BLaER1 (cell line): ENCODE measurements around the gene PGA5.
"Not testable (repeated sequence)": the region's sequence is repeated elsewhere in the genome, so short reads cannot be mapped to it uniquely, and the experiment has no call there.

Experiments used
- H3K27ac ChIP-seq: shearing (Covaris generic); formaldehyde crosslinking; 2 replicates; pipeline ENCODE4 v1.8.1; 2022
- H3K27me3 ChIP-seq: shearing (Covaris generic); formaldehyde crosslinking; 2 replicates; pipeline ENCODE4 v1.8.1; 2022
- H3K36me3 ChIP-seq: shearing (Covaris generic); formaldehyde crosslinking; 2 replicates; pipeline ENCODE4 v1.8.1; 2022
- H3K4me1 ChIP-seq: shearing (Covaris generic); formaldehyde crosslinking; 2 replicates; pipeline ENCODE4 v1.8.1; 2022
- H3K4me2 ChIP-seq: shearing (Covaris generic); formaldehyde crosslinking; 2 replicates; pipeline ENCODE4 v1.8.1; 2022
- H3K4me3 ChIP-seq: shearing (Covaris generic); formaldehyde crosslinking; 2 replicates; pipeline ENCODE4 v1.8.1; 2022
- H3K9ac ChIP-seq: shearing (Covaris generic); formaldehyde crosslinking; 2 replicates; pipeline ENCODE4 v1.8.1; 2022
- H3K9me3 ChIP-seq: shearing (Covaris generic); formaldehyde crosslinking; 2 replicates; pipeline ENCODE4 v1.8.1; 2022
- H4K20me1 ChIP-seq: shearing (Covaris generic); formaldehyde crosslinking; 2 replicates; pipeline ENCODE4 v1.8.1; 2022

PGA5 gene

GRCh38 chr11:61211327-61211952 lies 29.5 kb upstream of the PGA5 start:
- not testable (repeated sequence) for H3K27me3 ChIP-seq, H3K36me3 ChIP-seq, H4K20me1 ChIP-seq, H3K9me3 ChIP-seq, H3K4me1 ChIP-seq, H3K4me3 ChIP-seq, H3K27ac ChIP-seq, H3K9ac ChIP-seq
- 0 out of 2 replicates have a peak overlapping the region, but pooled peaks have one; percentile 30 for H3K4me2 ChIP-seq

DNA sequence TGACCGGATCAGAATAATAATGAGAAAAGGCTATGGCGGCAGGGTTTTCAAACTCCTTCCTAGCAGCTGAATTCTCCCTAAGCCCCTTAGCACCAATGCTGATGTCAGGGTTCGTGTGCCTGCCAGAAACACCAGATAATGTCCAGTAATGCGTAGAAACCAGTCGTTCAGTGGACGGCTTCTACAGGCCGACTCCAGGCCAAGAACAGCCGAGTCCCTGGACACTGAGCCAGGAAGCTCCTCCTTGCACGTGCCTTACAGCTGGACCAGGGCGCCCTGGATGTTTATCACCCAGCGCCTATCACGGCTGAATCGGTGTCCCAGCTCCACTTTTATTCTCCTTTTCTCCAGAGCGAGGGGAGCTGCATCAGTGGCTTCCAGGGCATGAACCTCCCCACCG lies 28.8 kb upstream of the PGA5 start:
- not testable (repeated sequence) for H3K36me3 ChIP-seq

GRCh38 chr11:61213711-61214324 lies 27.2 kb upstream of the PGA5 start:
- H3K9me3 ChIP-seq, H3K27ac ChIP-seq, H3K4me2 ChIP-seq, H4K20me1 ChIP-seq, H3K27me3 ChIP-seq, H3K9ac ChIP-seq, H3K4me1 ChIP-seq, H3K36me3 ChIP-seq, H3K4me3 ChIP-seq: not testable (repeated sequence)

More for the DNA sequence above, 28.8 kb upstream of the PGA5 start:
- not testable (repeated sequence) for H3K4me3 ChIP-seq, H3K4me2 ChIP-seq, H4K20me1 ChIP-seq, H3K27me3 ChIP-seq, H3K9ac ChIP-seq, H3K4me1 ChIP-seq, H3K9me3 ChIP-seq, H3K27ac ChIP-seq

DNA sequence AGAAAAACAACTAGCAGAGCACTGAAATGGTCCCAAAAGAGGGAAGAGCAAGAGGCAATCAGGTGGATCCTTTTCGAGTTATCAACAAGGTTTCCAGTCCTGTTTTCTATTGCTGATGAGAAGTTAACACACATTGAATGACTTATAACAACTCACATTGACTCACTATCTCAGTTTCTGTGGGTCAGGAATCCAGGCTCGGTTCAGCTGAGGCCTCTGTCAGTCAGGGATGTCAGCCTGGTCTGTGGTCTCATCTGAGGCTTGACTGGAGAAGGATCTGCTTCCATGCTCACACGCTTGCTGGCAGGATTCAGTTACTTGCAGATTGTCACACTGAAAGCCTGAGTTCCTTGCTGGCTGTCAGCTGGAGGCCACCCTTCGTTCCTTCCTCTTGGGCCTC lies 22.7 kb upstream of the PGA5 start:
- not testable (repeated sequence) for H3K9ac ChIP-seq, H3K9me3 ChIP-seq, H3K27me3 ChIP-seq, H3K27ac ChIP-seq, H3K4me1 ChIP-seq, H4K20me1 ChIP-seq, H3K36me3 ChIP-seq, H3K4me3 ChIP-seq, H3K4me2 ChIP-seq

DNA sequence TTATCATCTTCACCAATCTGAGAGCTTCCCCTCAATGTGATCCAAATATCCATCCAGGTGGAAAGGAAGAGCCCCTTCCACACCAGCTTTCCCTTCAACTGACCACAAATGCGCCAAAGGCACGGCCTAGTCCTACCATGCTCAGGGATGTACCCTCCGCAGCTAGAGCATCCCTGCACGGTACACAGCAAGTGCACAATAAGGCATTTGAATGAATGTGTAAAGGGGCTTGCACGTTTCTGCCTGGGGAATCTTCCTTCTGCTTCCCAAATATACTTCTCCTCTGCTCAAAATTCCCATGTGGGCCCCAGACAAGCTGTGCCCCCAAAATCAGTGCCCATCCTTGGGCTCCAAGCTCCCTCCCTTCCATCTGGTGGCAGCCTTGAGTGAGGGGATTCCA lies 22.0 kb upstream of the PGA5 start:
- H3K27me3 ChIP-seq, H3K4me1 ChIP-seq: not testable (repeated sequence)

DNA sequence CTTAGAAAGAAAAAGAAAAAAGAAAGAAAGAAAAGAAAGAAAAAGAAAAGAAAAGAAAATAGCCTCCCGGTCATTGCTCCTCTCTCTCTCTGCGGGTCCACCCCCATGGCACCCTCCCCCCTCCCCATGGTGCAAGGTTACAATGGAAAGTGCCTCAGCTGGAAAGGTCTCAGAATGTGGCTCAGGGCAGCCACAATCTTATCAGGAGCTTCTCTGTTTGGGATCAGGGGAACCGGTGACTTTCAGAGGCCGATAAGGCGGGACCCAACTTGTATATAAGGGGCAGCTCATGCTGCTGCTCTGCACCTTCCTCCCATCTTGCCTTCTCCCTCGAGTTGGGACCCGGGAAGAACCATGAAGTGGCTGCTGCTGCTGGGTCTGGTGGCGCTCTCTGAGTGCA lies 18.9 kb upstream of the PGA5 start, which contains the start of gene PGA4:
TSS of gene PGA4 (plus strand) at position 301 of the 400 bp plus-strand sequence. CDS start at position 355, 54 bp downstream.
- not testable (repeated sequence) for H3K4me3 ChIP-seq, H3K9ac ChIP-seq, H3K9me3 ChIP-seq, H3K27me3 ChIP-seq, H3K4me1 ChIP-seq, H3K4me2 ChIP-seq, H4K20me1 ChIP-seq, H3K36me3 ChIP-seq, H3K27ac ChIP-seq

More for the DNA sequence above, 22.0 kb upstream of the PGA5 start:
- H3K9ac ChIP-seq, H3K9me3 ChIP-seq, H4K20me1 ChIP-seq, H3K4me2 ChIP-seq, H3K4me3 ChIP-seq, H3K27ac ChIP-seq, H3K36me3 ChIP-seq: not testable (repeated sequence)

GRCh38 chr11:61222692-61223091 lies 18.3 kb upstream of the PGA5 start:
- H3K27me3 ChIP-seq, H3K4me1 ChIP-seq, H3K9ac ChIP-seq, H4K20me1 ChIP-seq, H3K4me2 ChIP-seq, H3K27ac ChIP-seq, H3K36me3 ChIP-seq, H3K9me3 ChIP-seq, H3K4me3 ChIP-seq: not testable (repeated sequence)

- not testable (repeated sequence) for H3K27ac ChIP-seq, H3K36me3 ChIP-seq, H3K4me3 ChIP-seq, H3K9me3 ChIP-seq, H3K27me3 ChIP-seq, H3K9ac ChIP-seq, H3K4me2 ChIP-seq, H4K20me1 ChIP-seq, H3K4me1 ChIP-seq
Observed at GRCh38 chr11:61226457-61227137, 14.4 kb upstream of the PGA5 start.

DNA sequence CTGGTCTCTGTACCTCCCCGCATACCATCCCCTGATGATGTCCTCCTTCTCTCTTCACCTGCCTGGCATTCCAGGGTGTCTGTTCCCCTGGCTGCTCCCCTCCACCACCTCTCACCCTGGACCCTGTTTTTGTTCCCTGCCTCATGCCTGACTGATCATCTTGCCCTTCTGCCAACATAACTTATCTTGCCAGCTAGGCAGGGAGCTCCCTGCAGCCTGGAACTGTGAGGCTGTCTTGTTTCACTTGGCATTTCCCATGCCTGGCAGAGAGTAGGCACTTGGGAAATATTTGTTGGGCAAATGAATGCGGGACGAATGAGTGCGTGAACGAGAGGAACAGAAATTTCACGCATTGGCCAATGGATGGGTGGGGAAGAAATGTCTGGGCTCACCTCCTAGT lies 11.5 kb upstream of the PGA5 start:
- H3K27me3 ChIP-seq, H3K9ac ChIP-seq, H4K20me1 ChIP-seq, H3K27ac ChIP-seq, H3K36me3 ChIP-seq, H3K4me2 ChIP-seq, H3K4me3 ChIP-seq, H3K4me1 ChIP-seq, H3K9me3 ChIP-seq: not testable (repeated sequence)

- H3K4me1 ChIP-seq, H4K20me1 ChIP-seq, H3K4me2 ChIP-seq, H3K27me3 ChIP-seq, H3K9me3 ChIP-seq, H3K9ac ChIP-seq, H3K36me3 ChIP-seq, H3K4me3 ChIP-seq, H3K27ac ChIP-seq: not testable (repeated sequence)
Observed at GRCh38 chr11:61231033-61231432, 9.9 kb upstream of the PGA5 start.

GRCh38 chr11:61231585-61231984 lies 9.4 kb upstream of the PGA5 start:
- H3K9ac ChIP-seq, H3K4me2 ChIP-seq, H3K4me1 ChIP-seq, H3K4me3 ChIP-seq, H4K20me1 ChIP-seq, H3K36me3 ChIP-seq, H3K9me3 ChIP-seq, H3K27me3 ChIP-seq, H3K27ac ChIP-seq: not testable (repeated sequence)

GRCh38 chr11:61232548-61233145 lies 8.3 kb upstream of the PGA5 start:
- H4K20me1 ChIP-seq, H3K4me2 ChIP-seq, H3K4me3 ChIP-seq, H3K27ac ChIP-seq, H3K4me1 ChIP-seq, H3K9me3 ChIP-seq, H3K27me3 ChIP-seq, H3K9ac ChIP-seq, H3K36me3 ChIP-seq: not testable (repeated sequence)

DNA sequence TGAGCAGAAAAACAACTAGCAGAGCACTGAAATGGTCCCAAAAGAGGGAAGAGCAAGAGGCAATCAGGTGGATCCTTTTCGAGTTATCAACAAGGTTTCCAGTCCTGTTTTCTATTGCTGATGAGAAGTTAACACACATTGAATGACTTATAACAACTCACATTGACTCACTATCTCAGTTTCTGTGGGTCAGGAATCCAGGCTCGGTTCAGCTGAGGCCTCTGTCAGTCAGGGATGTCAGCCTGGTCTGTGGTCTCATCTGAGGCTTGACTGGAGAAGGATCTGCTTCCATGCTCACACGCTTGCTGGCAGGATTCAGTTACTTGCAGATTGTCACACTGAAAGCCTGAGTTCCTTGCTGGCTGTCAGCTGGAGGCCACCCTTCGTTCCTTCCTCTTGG lies 3.8 kb upstream of the PGA5 start:
- not testable (repeated sequence) for H3K27me3 ChIP-seq, H3K9me3 ChIP-seq, H3K4me2 ChIP-seq, H3K9ac ChIP-seq, H3K4me1 ChIP-seq, H3K4me3 ChIP-seq, H4K20me1 ChIP-seq, H3K36me3 ChIP-seq, H3K27ac ChIP-seq

GRCh38 chr11:61240288-61240687 lies 687 bp upstream of the PGA5 start:
- not testable (repeated sequence) for H4K20me1 ChIP-seq, H3K27ac ChIP-seq, H3K9me3 ChIP-seq

GRCh38 chr11:61241526-61241925 lies 551 bp downstream of the PGA5 start:
- H3K9me3 ChIP-seq, H3K4me3 ChIP-seq, H3K36me3 ChIP-seq, H3K27ac ChIP-seq, H3K9ac ChIP-seq, H3K4me2 ChIP-seq, H3K27me3 ChIP-seq, H4K20me1 ChIP-seq, H3K4me1 ChIP-seq: not testable (repeated sequence)

More at GRCh38 chr11:61240288-61240687, 687 bp upstream of the PGA5 start:
- not testable (repeated sequence) for H3K36me3 ChIP-seq, H3K4me1 ChIP-seq, H3K27me3 ChIP-seq, H3K4me3 ChIP-seq, H3K9ac ChIP-seq
- H3K4me2 ChIP-seq = peak overlapping the region; percentile 45; the same call in 1 of the 2 replicates
